ENCODE results near the gene BCL2.

Gene BCL2

DNA sequence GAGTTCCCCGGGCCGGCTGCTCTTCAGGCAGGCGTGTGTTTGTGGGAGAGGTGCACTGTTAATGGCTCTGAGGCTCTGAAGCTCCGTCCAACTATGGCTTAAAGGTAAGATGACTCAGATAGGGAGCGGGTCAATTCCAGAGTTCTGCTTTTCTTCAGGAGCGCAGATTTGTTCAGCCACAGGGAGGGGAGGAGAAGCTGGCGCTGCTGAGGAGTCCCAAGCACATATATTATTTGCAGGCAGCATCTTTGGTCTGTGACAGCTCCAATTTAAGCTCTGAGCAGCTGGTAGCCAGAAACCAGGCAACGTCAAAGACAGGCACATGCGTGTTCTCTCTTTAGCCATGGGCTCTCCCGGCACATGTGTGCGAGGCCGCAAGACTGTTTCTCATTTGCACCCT lies 229.2 kb downstream of the BCL2 start:
- TF ChIP-seq, protein P1, sequence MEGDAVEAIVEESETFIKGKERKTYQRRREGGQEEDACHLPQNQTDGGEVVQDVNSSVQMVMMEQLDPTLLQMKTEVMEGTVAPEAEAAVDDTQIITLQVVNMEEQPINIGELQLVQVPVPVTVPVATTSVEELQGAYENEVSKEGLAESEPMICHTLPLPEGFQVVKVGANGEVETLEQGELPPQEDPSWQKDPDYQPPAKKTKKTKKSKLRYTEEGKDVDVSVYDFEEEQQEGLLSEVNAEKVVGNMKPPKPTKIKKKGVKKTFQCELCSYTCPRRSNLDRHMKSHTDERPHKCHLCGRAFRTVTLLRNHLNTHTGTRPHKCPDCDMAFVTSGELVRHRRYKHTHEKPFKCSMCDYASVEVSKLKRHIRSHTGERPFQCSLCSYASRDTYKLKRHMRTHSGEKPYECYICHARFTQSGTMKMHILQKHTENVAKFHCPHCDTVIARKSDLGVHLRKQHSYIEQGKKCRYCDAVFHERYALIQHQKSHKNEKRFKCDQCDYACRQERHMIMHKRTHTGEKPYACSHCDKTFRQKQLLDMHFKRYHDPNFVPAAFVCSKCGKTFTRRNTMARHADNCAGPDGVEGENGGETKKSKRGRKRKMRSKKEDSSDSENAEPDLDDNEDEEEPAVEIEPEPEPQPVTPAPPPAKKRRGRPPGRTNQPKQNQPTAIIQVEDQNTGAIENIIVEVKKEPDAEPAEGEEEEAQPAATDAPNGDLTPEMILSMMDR (IDR thresholded peaks at IDR 0.05; ENCODE audit: extremely low read depth, insufficient read depth, missing control alignments) = no peak
- in situ Hi-C loops (cut with MboI; ENCODE audit: low pct_unique_long_range_greater_than_20kb, low sequenced_read_pairs, unreplicated experiment) = no loop called here

DNA sequence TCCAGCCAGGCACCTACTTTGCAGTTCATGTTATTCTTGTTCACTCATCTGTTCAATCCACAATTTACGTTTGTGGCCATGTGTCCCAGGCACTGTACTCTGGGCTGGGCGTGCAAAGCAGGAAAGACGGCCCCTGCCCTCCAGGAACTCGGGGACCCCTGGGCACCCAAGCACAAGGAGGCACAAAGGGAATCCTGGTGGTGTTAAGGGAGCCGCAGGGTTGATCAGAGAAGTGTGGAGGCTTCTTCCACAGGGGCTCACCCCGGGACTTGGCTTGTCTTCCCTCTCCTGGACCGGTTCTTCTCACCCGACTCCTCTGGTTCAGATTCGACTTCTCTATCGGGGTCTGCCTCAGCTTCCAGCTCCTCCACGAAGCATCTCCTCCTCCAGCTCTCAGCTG lies 230.5 kb downstream of the BCL2 start:
- DNase-seq (ENCODE audit: low spot score) = no peak
- in situ Hi-C loops (cut with MboI; ENCODE audit: low pct_unique_long_range_greater_than_20kb, low sequenced_read_pairs, unreplicated experiment) = no loop called here
- TF ChIP-seq, protein P1 (IDR thresholded peaks at IDR 0.05; ENCODE audit: extremely low read depth, insufficient read depth, missing control alignments) = no peak

More for the DNA sequence above, 229.2 kb downstream of the BCL2 start:
- DNase-seq (ENCODE audit: low spot score) = no peak

DNA sequence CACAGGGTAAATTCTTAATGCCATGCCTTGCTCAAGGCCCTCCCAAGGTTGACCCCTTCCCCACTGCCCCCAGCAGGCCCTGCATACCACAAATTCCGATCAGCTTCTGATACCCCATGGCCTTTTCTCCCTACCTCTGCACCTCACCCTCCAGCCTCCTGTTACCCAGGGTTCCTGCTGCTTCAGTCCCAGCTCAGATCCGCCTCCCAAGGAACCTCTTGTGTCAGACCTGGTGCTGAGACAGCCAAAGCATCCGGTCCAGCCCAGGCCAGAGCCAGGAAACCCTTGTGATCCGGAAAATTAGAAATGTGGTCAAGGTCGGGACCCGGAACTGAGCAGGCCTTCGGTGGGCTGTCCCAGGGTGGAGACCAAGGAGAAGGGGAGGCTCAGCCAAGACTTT lies 231.3 kb downstream of the BCL2 start:
- TF ChIP-seq, protein P1 (IDR thresholded peaks at IDR 0.05; ENCODE audit: extremely low read depth, insufficient read depth, missing control alignments) = no peak
- in situ Hi-C loops (cut with MboI; ENCODE audit: low pct_unique_long_range_greater_than_20kb, low sequenced_read_pairs, unreplicated experiment) = no loop called here
- DNase-seq (ENCODE audit: low spot score) = no peak

DNA sequence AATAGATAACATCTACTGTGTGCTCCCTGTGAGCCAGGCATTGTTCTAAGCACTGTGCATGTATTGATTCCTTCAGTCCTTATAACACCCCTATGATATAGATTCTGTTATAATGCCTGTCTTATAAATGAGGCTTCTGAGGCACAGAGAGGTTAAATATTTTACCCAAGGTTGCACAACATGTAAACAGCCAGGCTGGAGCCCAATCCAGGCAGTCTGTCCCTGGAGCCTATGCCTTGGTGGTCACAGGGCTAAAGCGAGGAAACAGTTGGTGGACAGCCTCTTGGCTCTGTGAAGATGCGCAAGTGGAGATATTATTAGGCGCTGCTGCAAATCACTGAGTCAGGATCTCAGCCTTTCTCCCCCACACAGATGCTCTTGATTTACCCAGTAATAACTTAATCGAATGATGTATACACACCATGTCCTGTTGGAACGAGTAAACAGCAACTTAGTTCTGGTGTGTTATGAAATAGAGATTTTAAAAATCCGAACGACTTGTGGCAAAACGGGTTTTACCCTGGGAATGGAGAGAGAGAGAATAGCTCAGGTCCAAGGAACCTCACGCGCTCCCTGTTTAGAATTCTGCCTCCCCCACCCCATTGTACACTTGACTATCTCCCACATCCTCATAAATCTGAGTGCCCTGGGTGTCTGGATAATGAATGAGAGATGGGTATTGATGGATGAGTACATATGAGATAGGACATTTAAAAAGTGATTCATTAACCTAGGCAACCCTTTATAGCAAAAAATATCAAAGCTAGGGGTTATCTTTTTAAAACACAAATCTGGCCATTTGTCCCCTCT lies 231.9 kb downstream of the BCL2 start:
- no peak for DNase-seq (ENCODE audit: low spot score)
- TF ChIP-seq, protein P1 (IDR thresholded peaks at IDR 0.05; ENCODE audit: extremely low read depth, insufficient read depth, missing control alignments) = no peak
- in situ Hi-C loops (cut with MboI; ENCODE audit: low pct_unique_long_range_greater_than_20kb, low sequenced_read_pairs, unreplicated experiment) = no loop called here

- in situ Hi-C loops (cut with MboI; ENCODE audit: low pct_unique_long_range_greater_than_20kb, low sequenced_read_pairs, unreplicated experiment) = no loop called here
- TF ChIP-seq, protein P1 (IDR thresholded peaks at IDR 0.05; ENCODE audit: extremely low read depth, insufficient read depth, missing control alignments) = no peak
- DNase-seq (ENCODE audit: low spot score) = no peak
These were observed 234.0 kb downstream of the BCL2 start for GRCh38 chr18:63085611-63086010.

DNA sequence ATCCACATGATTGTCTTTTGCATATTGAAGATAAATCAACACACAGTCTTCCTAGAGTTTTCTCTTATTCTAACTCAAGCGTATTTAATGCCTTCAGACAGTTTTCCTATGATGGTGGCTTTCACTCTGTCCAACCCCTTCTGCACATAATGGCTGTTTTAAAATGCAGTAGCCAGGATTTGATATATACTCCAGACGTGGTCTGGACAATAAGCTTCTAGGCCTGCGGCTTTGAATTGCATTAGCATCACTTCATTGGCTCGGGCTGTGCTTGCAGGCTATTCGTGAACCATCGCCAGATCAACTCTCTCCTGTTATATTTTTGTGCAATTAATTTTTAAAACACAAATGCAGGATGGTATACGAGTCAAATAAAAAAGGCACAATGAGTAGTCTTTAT lies 235.3 kb downstream of the BCL2 start:
- no peak for DNase-seq (ENCODE audit: low spot score)
- TF ChIP-seq, protein P1 (IDR thresholded peaks at IDR 0.05; ENCODE audit: extremely low read depth, insufficient read depth, missing control alignments) = no peak
- in situ Hi-C loops (cut with MboI; ENCODE audit: low pct_unique_long_range_greater_than_20kb, low sequenced_read_pairs, unreplicated experiment) = no loop called here

Data from GM13977 (cell line).